AG10803 (cell line): ENCODE data around the gene MED17.

ENCODE experiments used
- DNase-seq: peaks from one replicate; pipeline ENCODE4 v3.0.0; 2010; ENCODE audit warnings: low read depth
- H3K4me3 ChIP-seq: 2 replicates; pipeline ENCODE4 v1.5.1; 2011; ENCODE audit warnings: mild to moderate bottlenecking, low read length, control low read depth
- TF ChIP-seq, protein P1 (sequence below): conservative IDR thresholded peaks from 2 replicates; pipeline ENCODE4 v1.5.1; 2011; ENCODE audit warnings: mild to moderate bottlenecking, low read length, control low read depth, inconsistent platforms

Gene MED17

DNA sequence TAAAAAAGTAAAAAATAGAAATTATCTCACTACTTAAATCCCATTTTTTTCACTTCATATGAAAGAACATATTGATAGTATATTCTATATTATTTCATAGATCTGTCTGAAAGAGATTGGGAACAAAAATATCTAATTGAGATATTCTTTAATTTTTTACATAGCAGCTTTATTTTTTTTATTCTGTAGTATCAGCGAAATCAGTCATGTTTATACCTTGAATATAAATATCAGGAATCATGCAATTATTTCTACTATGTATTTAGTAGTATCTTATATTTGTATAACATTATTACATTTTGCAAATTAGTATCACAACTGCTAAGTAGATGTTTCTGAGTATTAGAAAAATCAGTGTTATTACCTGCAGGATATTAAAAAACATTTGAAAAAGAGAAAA lies 22.2 kb upstream of the MED17 start:
- DNase-seq = no peak
- TF ChIP-seq, protein P1, sequence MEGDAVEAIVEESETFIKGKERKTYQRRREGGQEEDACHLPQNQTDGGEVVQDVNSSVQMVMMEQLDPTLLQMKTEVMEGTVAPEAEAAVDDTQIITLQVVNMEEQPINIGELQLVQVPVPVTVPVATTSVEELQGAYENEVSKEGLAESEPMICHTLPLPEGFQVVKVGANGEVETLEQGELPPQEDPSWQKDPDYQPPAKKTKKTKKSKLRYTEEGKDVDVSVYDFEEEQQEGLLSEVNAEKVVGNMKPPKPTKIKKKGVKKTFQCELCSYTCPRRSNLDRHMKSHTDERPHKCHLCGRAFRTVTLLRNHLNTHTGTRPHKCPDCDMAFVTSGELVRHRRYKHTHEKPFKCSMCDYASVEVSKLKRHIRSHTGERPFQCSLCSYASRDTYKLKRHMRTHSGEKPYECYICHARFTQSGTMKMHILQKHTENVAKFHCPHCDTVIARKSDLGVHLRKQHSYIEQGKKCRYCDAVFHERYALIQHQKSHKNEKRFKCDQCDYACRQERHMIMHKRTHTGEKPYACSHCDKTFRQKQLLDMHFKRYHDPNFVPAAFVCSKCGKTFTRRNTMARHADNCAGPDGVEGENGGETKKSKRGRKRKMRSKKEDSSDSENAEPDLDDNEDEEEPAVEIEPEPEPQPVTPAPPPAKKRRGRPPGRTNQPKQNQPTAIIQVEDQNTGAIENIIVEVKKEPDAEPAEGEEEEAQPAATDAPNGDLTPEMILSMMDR = no peak
- no peak overlapping the region for H3K4me3 ChIP-seq

DNA sequence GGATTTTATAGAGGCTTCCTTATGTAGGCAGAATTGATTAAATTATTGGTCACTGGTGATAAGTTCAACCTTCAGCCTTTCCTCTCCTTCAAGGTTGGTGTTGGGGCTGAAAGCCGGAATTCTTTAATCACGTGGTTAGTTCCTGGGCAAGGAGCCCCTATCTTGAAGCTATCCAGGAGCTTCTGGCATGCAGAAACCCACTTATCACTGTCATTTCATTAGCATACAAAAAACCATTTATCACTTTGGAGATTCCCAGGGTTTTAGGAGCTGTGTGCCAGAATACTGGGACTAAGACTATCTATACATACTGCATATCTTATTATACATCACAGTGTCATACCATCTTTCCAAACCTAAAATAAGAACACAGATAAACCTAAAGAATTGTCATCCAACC lies 18.5 kb upstream of the MED17 start:
- H3K4me3 ChIP-seq = no peak overlapping the region
- TF ChIP-seq, protein P1 = no peak
- no peak for DNase-seq

DNA sequence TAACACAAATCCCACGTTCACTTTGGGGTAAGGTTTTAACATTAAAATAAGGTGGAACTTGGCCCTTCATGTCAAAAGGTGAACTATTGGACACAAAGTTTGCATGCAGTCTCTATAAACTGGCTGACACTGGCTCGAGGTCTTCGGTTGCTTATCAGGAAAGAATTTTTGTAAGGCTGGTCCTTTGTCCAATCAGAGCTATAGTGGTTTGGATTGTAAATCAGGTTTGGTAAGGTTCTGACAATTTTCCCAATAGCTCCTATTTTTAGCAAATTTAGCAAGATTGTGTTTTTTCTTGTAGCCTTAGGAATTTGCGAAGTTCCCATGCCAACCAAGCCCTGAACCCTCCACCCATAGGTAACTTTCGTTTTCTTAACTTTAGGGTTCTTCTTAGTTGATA lies 17.6 kb upstream of the MED17 start:
- TF ChIP-seq, protein P1 = no peak
- no peak for DNase-seq
- no peak overlapping the region for H3K4me3 ChIP-seq

DNA sequence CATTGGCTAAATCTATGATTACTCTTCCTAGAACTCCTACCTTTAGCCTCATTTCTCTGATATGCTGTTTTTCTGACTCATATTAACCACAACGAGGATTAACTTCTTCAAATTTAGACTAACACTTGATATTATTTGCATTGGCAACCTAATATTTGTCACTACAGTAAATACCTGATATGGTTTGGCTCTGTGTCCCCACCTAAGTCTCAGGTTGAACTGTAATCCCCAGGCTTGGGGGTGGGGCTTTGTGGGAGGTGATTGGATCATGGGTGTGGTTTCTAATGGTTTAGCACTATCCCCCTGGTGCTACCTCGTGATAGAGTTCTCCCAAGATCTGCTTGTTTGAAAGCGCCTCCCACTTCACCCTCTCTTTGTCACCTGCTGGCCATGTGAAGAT lies 17.1 kb upstream of the MED17 start:
- TF ChIP-seq, protein P1 = no peak
- no peak for DNase-seq
- no peak overlapping the region for H3K4me3 ChIP-seq

DNA sequence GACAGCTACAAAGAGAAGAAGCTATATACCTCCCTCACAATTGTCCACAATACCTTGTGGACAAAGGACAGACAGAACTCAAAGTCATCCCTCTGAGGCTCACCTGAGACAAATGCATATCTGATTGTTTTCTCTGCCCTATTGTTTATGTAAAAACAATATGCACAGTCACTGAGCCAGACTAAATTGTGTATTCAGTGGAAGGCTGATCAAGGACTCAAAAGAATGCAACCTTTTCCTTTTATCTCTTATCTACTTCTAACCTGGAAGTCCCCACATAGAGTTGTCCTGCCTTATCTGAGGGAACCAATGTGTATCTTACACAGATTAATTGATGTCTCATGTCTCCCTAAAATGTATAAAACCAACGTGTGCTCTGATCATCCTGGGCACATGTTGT lies 13.9 kb upstream of the MED17 start:
- no peak overlapping the region for H3K4me3 ChIP-seq
- TF ChIP-seq, protein P1 = no peak

DNA sequence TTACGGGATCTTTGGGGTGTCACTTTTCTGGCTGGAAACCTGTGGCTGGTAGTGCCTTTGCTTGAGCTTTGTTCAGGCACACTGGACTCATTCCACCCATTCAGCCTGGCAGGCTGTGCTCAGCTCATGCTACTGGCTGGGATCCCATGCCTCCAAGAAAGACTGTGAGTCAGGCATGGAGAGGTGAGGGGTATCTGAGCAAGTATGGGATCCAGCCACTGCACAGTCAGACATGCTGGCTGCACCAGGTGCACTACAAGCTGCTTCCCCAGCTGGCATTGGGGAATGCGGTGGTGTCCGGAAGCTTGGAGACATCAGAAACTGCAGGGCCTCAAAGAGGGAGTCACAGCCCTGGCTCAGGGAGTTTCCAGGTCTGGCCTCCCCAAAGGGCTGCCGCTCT lies 12.0 kb upstream of the MED17 start:
- TF ChIP-seq, protein P1 = no peak
- DNase-seq = no peak
- H3K4me3 ChIP-seq = no peak overlapping the region

More for the DNA sequence above, 13.9 kb upstream of the MED17 start:
- no peak for DNase-seq

DNA sequence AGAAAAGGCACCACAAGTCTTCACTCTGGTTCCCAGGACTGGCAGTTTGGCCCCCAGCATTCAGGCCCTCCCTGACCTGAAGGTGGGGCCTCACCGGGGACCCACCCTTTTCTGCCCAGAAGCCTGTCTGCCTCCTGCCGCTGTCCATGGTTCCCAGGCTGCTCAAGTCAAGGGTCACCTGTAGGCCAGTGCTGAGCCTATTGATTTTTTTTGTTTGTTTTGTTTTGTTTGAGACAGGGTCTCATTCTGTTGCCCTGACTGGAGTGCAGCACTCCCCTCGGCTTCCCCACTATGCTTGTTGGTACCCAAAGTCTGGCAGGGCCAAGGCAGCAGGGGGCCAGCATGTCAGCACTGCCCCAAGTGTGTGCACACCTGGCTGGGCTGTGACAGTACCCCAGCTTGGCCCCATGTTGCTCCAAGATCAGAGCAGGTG lies 11.0 kb upstream of the MED17 start:
- TF ChIP-seq, protein P1 = no peak
- no peak overlapping the region for H3K4me3 ChIP-seq
- DNase-seq = no peak
